HG03159 (cell line): ENCODE results near the gene GRIN3B.
"Not testable (repeated sequence)": the region's sequence is repeated elsewhere in the genome, so short reads cannot be mapped to it uniquely, and the experiment has no call there.

Experiments
- ATAC-seq: cut with Tn5 transposase; IDR thresholded peaks from one replicate; pipeline ENCODE4 v1.9.1; 2021; ENCODE audit warnings: mild to moderate bottlenecking, moderate library complexity; ENCODE audit not compliant: unreplicated experiment

Gene GRIN3B, protein sequence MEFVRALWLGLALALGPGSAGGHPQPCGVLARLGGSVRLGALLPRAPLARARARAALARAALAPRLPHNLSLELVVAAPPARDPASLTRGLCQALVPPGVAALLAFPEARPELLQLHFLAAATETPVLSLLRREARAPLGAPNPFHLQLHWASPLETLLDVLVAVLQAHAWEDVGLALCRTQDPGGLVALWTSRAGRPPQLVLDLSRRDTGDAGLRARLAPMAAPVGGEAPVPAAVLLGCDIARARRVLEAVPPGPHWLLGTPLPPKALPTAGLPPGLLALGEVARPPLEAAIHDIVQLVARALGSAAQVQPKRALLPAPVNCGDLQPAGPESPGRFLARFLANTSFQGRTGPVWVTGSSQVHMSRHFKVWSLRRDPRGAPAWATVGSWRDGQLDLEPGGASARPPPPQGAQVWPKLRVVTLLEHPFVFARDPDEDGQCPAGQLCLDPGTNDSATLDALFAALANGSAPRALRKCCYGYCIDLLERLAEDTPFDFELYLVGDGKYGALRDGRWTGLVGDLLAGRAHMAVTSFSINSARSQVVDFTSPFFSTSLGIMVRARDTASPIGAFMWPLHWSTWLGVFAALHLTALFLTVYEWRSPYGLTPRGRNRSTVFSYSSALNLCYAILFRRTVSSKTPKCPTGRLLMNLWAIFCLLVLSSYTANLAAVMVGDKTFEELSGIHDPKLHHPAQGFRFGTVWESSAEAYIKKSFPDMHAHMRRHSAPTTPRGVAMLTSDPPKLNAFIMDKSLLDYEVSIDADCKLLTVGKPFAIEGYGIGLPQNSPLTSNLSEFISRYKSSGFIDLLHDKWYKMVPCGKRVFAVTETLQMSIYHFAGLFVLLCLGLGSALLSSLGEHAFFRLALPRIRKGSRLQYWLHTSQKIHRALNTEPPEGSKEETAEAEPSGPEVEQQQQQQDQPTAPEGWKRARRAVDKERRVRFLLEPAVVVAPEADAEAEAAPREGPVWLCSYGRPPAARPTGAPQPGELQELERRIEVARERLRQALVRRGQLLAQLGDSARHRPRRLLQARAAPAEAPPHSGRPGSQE

DNA sequence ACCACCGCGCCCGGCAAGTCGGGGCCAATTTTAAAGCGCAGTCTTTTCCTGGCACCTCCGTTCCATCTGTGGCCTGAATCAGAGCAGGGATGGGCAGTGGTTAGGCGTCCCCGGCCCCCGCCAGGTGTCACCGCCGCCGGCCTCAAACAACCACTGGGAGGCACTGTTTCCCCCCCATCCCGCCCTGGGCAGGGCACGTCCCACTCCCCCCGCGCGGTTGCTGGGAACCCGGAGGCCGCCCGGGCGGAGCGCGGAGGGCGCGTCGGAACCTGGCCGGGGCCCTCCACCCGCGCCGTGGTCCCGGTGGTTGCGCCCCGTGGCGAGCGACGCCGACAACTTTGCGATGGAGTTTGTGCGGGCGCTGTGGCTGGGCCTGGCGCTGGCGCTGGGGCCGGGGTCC lies at the start of gene GRIN3B:
Gene GRIN3B, plus strand, starts transcription at position 325 of the 400 bp plus-strand sequence. Its CDS starts 19 bp downstream, at position 344.
- no peak for ATAC-seq

DNA sequence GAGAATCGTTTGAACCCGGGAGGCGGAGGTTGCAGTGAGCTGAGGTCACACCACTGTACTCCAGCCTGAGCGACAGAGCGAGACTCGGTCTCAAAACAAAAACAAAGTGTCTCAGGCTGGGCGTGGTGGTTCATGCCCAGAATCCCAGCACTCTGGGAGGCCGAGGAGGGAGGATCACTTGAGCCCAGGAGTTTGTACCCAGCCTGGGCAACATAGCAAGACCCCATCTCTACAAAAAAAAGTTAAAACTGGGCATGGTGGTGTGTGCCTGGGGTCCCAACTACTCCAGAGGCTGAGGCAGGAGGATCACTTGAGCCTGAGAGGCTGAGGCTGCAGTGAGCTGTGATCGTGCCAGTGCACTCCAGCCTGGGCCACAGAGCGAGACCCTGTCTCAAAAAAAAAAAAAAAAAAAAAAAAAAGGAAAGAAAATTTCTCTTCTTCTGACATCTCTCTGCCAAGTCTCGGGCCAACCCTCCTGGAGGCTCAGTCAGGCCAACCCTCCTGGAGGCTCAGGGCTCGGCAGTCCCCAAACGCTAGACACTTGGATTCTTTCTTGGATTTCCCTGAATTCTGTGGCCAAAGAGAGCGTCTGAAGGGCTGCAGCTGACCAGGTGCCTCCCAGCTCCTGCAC lies 48.1 kb upstream of the GRIN3B start:
- ATAC-seq: no peak

DNA sequence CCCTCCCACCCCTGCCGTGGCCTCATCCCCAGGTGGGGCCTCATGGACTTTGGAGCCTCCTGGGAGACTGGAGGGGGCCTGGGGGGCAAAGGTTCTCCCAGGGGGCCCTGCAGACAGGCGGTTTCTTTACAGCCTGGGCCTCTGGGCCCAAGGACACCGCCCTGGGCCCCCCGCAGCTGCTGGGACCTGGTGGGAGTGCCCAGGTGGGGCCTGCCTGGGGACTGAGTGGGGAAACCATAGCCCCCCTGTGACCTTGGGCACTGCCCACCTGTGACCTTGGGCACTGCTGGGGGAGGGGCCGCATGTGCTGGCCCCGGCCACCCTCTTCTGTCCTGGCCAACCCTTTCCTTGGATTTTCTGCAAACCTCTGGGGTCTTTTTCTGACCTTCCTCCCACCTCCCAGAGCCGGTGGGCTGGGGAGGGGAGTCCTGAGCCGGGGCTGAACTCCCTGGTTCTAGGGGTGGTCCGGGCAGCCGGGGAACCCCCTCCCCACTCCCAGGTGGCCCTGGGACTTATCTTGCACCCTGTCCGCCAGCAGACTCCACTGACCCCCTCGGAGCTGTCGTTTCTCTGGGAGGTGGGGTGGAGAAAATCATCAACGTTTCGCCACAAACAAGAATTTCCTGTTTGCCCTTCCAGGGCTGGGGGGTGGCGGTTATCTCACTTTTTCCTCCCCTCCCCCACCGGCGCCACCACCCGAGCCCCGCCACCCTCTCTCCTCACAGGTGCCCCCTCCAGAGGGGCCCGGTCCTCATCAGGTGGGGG lies 47.4 kb upstream of the GRIN3B start:
- no peak for ATAC-seq

DNA sequence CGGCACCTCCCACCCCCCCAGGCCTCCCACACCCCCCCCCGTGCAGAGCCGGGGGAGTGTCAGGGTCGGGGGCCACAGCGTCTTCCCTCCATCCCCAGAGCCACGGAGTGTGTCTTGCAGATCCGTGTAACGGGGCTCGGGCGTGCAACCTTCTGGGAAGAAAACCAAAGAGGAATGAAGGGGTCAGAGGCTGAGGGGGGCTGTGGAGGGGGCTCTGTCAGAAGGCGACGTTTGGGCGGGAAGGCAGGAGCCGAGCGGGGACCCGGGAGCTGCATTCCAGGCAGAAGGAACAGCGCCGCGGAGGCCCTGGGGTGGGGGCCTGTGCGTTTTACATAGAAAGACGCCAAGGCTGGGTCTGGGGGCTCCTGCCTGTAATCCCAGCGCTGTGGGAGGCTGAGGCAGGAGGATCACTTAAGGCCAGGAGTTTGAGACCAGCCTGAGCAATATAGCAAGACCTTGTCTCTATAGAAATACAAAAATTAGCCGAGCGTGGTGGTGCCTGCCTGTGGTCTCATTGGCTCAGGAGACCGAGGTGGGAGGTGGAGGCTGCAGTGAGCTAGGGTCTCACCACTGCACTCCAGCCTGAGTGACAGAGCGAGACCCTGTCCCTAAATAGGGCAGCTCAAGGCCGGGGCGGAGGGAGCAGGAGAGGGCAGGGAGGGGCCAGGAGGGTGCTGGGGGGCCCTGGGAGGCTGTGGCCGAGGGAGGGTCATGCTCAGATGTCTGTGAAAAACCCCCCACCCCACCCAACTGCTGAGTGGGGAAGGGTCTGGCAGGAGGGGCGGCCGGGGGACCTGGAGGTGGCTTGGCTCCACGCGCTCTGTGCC lies 46.6 kb upstream of the GRIN3B start:
- ATAC-seq: no peak

DNA sequence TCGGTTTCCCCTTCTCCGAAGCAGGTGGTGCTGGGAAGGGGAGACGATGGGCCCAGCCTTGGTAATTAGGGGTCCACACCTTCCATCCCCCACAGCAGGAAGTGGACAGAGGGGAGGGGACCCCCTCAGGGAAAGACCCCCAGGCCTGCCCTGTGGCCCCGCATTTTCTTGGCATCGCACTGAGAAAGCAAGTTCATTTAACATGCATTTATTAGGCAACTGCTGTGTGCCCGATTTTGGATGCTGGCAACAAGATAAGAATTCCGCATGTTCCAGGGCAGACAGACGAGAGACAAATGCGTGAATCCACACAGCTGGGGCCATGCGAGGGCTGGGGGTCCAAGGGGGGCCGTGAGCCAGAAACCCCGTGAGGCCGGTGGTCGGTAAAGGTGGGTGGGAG lies 45.9 kb upstream of the GRIN3B start:
- ATAC-seq: no peak

DNA sequence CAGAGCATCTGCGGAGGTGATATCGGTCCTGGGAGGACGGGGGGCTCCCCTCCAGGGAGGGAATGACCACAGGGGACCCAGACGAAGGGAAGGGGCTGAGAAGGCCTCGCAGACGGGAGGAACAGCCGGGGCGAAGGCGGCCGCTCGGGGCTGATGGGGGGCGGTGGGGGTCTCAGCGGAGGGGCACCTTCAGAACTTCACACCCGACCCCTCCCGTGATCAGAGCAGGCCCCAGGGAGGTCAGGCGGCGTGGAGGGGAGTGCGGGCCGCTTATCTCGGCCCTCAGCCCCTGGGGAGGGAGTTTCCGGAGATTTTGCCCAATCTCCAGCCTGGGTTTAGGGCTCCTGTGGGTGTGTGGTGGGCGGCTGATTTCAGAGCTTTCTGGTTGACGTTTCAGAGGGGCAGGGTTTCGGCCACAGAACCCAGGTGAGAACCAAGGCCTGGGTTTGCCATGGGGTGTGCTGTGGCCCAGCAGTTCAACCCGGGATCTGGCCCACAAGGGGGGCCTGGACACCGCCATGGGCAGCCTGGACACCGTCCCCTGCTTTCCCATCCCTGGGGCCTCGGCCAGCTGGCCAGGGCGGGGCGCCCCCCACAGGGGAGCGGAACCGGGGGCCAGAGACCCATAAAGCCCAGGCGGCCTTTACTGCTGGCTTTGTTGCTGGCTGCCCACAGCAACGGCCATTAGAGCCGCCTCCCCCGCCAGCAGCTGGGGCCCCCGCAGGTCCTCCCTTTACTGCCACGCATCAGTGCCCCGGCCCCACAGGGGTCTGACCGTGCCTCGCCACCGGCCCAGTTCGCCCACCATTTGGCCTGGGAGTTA lies 45.3 kb upstream of the GRIN3B start:
- no peak for ATAC-seq

DNA sequence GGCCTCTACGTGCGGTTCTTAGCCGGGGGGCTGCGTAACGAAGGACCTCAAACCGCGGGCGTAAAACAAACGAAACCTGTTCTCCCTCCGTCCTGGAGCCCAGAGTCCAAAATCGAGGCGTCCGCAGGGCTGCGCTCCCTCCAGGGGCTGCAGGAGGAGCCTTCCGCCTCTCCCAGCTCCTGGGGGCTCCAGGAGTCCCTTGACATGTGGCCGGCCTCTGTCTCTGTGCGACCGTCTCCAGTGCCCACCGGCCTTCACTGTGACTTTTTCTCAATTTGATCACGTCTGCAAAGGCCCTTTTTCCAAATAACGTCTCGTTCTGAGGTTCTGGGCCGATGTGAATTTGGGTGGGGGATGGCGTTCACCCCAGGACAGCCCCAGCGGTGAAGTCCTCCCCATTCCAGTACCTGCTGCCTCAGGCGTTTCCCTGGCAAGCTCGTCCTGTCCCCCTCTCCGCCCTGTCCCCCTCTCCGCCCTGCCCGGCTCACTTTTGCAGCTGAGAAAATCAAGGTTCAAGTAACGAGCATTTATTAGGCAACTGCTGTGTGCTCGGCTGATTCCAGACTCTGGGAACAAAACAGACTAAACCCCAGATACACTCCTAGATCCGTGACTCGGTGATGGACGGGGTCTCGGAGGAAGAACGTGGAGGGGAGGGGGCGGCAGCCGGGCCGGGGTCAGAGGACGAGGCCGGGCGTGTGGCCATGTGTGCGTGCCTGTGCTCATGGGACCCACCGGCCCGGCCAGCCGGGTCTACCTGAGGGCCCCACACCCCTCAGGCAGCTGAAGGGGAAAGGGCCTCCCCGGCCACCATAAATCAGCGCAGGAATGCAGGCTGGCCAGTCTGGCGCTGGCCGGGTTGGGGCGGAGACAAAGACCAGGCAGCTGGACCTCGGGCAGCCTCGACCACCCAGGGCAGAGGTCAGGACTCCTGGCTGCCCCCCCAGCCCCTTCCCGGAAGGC lies 44.1 kb upstream of the GRIN3B start:
- no peak for ATAC-seq

DNA sequence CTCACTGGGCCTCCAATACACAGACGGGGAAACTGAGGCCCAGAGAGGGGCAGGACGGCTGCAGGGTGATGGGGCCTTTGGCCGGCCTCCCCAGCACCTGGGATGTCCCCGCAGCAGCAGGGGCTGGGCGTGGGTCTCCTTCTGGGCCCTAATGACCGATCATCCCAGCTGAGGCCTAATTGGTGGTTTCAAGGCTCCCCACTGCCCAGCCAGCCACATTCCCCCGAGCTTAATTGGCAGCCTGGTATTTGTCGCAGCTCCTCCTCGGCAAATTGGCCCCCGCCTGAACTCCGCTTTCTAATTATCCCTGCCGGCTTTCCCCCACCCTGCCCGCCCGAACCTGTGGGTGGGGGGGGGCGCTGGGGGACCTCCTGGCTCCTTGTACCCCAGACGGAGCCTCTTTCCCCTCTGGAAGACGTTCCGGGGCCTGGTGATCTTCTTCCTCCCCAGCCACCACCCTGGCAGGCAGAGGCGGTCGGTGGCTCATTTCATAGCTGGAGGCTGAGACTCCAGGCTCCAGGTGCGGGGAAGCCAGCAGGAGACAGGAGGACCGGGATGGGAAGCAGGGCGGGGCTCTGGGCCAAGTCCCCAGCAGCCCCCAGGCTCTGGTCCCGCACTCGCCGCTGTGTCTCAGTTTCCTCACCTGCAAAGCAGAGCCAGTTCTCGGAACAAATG lies 43.3 kb upstream of the GRIN3B start:
- no peak for ATAC-seq

DNA sequence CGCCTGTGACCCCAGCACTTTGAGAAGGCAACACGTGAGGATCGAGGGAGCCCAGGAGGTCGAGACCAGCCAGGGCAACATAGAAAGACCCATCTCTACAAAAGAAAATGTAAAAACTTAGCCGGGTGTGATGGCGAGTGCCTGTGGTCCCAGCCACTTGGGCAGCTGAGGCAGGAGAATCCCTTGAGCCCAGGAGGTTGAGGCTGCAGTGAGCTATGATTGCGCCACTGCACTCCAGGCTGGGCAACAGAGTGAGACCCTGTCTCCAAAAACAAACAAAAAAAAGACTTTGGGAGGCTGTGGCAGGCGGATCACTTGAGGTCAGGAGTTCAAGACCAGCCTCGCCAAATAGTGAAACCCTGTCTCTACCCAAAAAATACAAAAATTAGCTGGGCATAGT lies 42.6 kb upstream of the GRIN3B start:
- not testable (repeated sequence) for ATAC-seq

DNA sequence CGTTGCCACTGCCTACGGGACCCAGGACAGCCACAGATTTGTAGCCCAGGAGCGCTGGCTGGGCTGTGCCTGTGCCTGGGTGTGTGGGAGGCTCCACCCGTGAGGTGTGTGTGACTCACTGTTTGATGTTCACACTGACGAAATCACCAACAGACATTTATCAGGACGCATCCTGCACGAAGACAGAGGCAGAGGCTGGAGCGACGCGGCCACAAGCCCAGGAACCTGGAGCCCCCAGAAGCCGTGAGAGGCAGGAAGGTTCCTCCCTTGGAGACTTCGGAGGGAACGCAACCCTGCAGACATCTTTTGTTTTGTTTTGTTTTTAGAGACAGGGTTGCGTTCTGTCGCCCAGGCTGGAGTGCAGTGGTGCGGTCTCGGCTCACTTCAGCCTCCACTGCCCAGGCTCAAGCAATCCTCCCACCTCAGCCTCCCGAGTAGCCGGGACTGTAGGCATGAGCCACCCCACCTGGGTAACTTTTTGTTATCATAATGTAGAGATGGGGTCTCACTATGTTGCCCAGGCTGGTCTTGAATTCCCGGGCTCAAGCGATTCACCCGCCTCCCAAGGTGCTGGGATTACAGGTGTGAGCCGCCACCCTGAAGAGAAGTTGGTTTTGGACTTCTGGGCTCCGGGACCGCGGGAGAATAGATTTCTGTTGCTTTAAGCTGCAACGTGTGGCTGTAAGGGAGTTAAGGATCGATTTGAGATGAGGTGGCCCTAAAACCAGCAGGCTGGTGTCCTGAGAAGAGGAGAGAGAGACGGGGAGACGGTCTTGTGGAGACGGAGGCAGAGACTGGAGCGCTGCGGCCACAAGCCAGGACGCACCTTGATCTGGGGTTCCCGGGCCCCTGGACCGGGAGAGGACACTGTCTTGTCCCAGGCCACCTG lies 41.0 kb upstream of the GRIN3B start:
- no peak for ATAC-seq

DNA sequence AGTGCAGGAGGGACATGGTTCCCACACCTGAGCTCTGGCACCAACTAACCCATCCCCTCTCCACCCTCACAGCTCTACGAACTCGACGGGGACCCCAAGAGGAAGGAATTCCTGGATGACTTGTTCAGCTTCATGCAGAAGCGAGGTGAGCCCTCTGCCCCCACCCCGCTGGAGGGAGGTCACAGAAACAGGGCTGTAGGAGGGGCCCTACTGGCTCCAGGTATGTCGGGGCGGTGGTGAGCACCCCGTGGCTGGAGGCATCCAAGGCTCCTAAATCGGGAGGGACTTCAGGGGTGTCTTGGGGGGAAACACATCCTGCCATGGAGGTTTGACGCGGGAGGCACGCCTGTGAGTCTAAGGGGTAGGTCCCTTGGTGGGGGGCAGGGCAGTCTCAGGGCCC lies 40.2 kb upstream of the GRIN3B start:
- ATAC-seq: no peak

DNA sequence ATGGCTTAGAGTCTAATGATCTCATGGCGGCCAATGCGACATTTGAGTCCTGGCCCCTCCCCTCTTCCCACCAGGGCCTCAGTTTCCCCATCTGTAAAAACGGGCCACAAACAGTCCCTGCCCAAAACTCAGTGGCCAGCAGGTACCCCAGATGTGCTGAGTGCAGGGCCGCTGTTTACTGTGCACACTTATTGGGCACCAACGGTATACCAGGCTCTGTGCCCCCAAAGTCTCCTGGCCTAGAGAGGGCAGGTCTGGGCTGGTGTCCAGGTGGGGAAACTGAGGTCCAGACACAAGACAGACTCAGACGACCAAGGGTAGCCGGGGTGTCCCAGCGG lies 39.6 kb upstream of the GRIN3B start:
- no peak for ATAC-seq

DNA sequence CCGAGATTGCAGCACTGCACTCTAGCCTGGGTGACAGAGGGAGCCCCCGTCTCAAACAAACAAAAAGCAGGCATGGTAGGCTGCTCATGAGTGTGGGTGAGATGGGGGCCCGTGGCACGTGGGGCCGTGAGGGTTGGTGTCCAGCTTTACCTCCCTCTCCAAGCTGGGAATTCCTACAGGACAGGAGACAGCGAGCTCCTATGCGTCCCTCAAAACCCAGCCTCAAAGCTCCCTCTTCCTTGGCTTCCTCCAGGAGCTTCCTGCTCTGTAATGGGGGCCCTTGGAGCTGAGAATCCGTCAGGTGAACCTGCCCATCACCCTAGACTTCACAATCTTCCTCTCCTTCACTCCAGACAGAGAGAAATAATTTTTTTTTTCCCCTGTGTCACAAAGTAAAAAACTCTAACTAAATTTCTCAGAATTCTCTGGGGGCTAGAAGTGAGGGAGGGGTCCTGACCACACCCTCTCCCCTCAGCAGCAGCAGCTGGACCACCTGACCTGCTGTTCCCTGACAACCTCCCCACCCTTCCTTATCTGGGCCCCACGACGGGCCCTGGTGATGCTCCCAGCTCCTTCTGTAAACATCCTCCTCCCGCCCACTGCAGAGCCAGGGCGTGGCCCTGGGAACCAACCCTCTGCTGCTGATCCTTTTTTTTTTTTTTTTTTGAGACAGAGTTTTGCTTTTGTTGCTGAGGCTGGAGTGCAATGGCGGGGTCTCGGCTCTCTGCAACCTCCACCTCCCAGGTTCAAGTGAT lies 38.2 kb upstream of the GRIN3B start:
- no peak for ATAC-seq

DNA sequence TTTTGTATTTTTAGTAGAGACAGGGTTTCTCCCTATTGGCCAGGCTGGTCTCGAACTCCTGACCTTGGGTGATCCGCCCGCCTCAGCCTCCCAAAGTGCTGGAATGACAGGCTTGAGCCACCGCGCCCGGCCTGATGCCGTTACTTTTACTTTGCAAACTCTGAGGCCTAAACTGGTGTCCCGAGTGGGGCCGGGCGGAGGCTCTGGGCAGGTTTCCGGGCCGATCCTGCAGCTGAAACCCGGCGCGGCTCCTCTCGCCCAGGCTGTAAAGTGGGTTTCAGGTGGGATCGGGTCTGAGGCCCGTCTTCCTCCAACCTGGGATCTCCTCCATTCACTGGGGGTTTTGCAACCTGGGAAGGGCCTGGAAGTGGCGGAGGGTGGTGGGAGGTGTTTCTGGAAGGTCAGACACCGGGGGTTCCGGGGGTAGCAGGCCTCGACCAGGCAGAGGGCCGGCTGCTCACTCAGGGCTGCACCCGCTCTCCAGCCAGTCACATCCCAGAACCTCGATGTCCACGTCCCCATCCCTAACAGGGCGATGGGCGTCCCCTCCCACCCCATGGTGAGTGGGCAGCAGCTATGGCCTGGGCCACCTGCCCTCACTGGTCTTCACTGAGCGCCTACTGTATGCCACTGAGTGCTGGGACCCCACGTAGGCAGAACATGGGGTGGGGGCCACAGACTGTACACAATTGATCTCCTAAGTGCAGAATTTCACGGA lies 37.4 kb upstream of the GRIN3B start:
- no peak for ATAC-seq

DNA sequence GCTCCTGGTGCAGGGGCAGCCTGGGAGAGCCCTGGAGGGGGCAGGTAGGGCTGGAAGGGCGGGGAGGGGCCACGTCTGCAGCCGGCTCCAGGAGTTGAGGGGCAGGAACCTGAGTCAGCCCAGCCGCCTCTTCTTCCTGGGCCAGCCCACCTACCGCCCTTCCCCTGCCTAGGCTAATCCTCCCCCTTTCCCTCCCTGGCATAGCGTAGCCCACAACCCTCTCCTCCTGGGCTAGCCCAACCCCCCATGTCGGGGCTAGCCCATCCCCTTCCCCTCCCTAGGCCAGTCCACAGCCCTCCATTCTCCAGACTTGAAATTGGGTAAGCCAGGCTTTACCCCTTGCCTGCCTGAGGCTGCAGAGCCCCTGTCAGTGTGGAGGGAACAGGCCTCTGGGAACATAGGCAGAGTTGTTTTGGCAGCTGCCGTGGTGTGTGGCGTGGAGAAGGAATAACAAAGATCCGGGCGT lies 36.7 kb upstream of the GRIN3B start:
- ATAC-seq: no peak
